HUES48 (cell line): ENCODE measurements around the gene CDT1.
A peak's percentile ranks its signal among the peaks of the same experiment; 100 is the strongest.
"Not testable (repeated sequence)": the region's sequence is repeated elsewhere in the genome, so short reads cannot be mapped to it uniquely, and the experiment has no call there.

Experiments
- H3K27ac ChIP-seq: one replicate; pipeline ENCODE4 v1.7.0; 2013; ENCODE audit warnings: low read depth, low read length, inconsistent platforms
- H3K27me3 ChIP-seq: 2 replicates; pipeline ENCODE4 v1.6.1; 2013; ENCODE audit warnings: mild to moderate bottlenecking, low read length; ENCODE audit not compliant: control insufficient read depth, insufficient read depth
- H3K36me3 ChIP-seq: 2 replicates; pipeline ENCODE4 v1.6.1; 2013; ENCODE audit warnings: low read length; ENCODE audit not compliant: control insufficient read depth, insufficient read depth
- H3K4me1 ChIP-seq: 2 replicates; pipeline ENCODE4 v1.6.1; 2013; ENCODE audit warnings: mild to moderate bottlenecking, low read length; ENCODE audit not compliant: control insufficient read depth, insufficient read depth
- H3K4me3 ChIP-seq: 2 replicates; pipeline ENCODE4 v1.5.1; 2013; ENCODE audit warnings: mild to moderate bottlenecking, low read depth, low read length
- H3K9ac ChIP-seq: 2 replicates; pipeline ENCODE4 v1.6.1; 2013; ENCODE audit warnings: mild to moderate bottlenecking, low read depth, low read length, moderate library complexity
- H3K9me3 ChIP-seq: 2 replicates; pipeline ENCODE4 v1.6.1; 2013; ENCODE audit warnings: low read length; ENCODE audit not compliant: control insufficient read depth, insufficient read depth

The CDT1 gene

GRCh38 chr16:88785106-88785924 is 18.3 kb upstream of the CDT1 start, which contains the start of gene PIEZO1:
Gene PIEZO1 (minus strand): TSS chr16:88785220. CDS start chr16:88784964, 256 bp downstream.
- Histone ChIP-seq H3K9me3 (no peaks in the 10 kb centered on the region), H3K27ac (peak within 1 kb of the TSS; percentile 51), H3K4me1 (peaks cover 6% of the 10 kb centered on the region; the same call in 1 of the 2 replicates), H3K9ac (peak within 1 kb of the TSS; percentile 75), H3K36me3 (no peaks in the 10 kb centered on the region), H3K4me3 (peak within 1 kb of the TSS; percentile 67), H3K27me3 (peaks cover 6% of the 10 kb centered on the region; the same call in 1 of the 2 replicates)

- Histone ChIP-seq H3K27me3 (peaks cover 6% of the 10 kb centered on the region; the same call in 1 of the 2 replicates), H3K9ac (no peak overlapping the region), H3K36me3 (no peaks in the 10 kb centered on the region), H3K4me3 (no peak overlapping the region), H3K27ac (no peak overlapping the region), H3K9me3 (no peaks in the 10 kb centered on the region), H3K4me1 (peaks cover 14% of the 10 kb centered on the region)
Measured at GRCh38 chr16:88787579-88788314, 15.8 kb upstream of the CDT1 start.

GRCh38 chr16:88788749-88789148 is 14.8 kb upstream of the CDT1 start:
- H3K27me3 ChIP-seq, H3K4me3 ChIP-seq, H3K27ac ChIP-seq, H3K9ac ChIP-seq, H3K36me3 ChIP-seq, H3K9me3 ChIP-seq: not testable (repeated sequence)
- peaks cover 13% of the 10 kb centered on the region for H3K4me1 ChIP-seq

- Histone ChIP-seq H3K27ac (no peak overlapping the region), H3K4me1 (peaks cover 13% of the 10 kb centered on the region)
Measured at GRCh38 chr16:88789594-88789993, 14.0 kb upstream of the CDT1 start.

GRCh38 chr16:88790312-88791211 is 13.0 kb upstream of the CDT1 start:
- peak overlapping the region; percentile 40 for H3K27ac ChIP-seq

More at GRCh38 chr16:88789594-88789993, 14.0 kb upstream of the CDT1 start:
- no peaks in the 10 kb centered on the region for H3K36me3 ChIP-seq
- no peak overlapping the region for H3K9ac ChIP-seq
- no peak overlapping the region for H3K4me3 ChIP-seq
- H3K9me3 ChIP-seq: no peaks in the 10 kb centered on the region
- peaks cover 6% of the 10 kb centered on the region; the same call in 1 of the 2 replicates for H3K27me3 ChIP-seq

GRCh38 chr16:88792078-88792550 is 11.5 kb upstream of the CDT1 start:
- H3K27ac ChIP-seq: no peak overlapping the region
- no peak overlapping the region for H3K9ac ChIP-seq

More at GRCh38 chr16:88790312-88791211, 13.0 kb upstream of the CDT1 start:
- Histone ChIP-seq H3K36me3 (no peaks in the 10 kb centered on the region), H3K4me1 (peaks cover 13% of the 10 kb centered on the region), H3K9ac (no peak overlapping the region), H3K4me3 (no peak overlapping the region), H3K9me3 (no peaks in the 10 kb centered on the region), H3K27me3 (peaks cover 3% of the 10 kb centered on the region; the same call in 1 of the 2 replicates)

GRCh38 chr16:88792668-88793250 is 10.8 kb upstream of the CDT1 start:
- no peaks in the 10 kb centered on the region; the same call in 1 of the 2 replicates for H3K27me3 ChIP-seq
- H3K27ac ChIP-seq: no peak overlapping the region
- no peak overlapping the region for H3K9ac ChIP-seq
- peaks cover 13% of the 10 kb centered on the region for H3K4me1 ChIP-seq
- no peaks in the 10 kb centered on the region for H3K36me3 ChIP-seq
- no peaks in the 10 kb centered on the region for H3K9me3 ChIP-seq
- no peak overlapping the region for H3K4me3 ChIP-seq

More at GRCh38 chr16:88792078-88792550, 11.5 kb upstream of the CDT1 start:
- Histone ChIP-seq H3K9me3 (no peaks in the 10 kb centered on the region), H3K27me3 (no peaks in the 10 kb centered on the region; the same call in 1 of the 2 replicates), H3K4me1 (peaks cover 13% of the 10 kb centered on the region), H3K36me3 (no peaks in the 10 kb centered on the region), H3K4me3 (no peak overlapping the region)

- Histone ChIP-seq H3K27me3 (no peaks in the 10 kb centered on the region; the same call in 1 of the 2 replicates), H3K9ac (no peak overlapping the region), H3K4me1 (peaks cover 13% of the 10 kb centered on the region), H3K36me3 (no peaks in the 10 kb centered on the region), H3K27ac (no peak overlapping the region), H3K9me3 (no peaks in the 10 kb centered on the region), H3K4me3 (no peak overlapping the region)
Measured at GRCh38 chr16:88793251-88793954, 10.2 kb upstream of the CDT1 start.

GRCh38 chr16:88796278-88796677 is 7.3 kb upstream of the CDT1 start:
- no peaks in the 10 kb centered on the region for H3K9me3 ChIP-seq
- H3K27me3 ChIP-seq: no peaks in the 10 kb centered on the region; the same call in 1 of the 2 replicates
- no peak overlapping the region for H3K4me3 ChIP-seq
- 0 out of 2 replicates have a peak, but pooled peaks cover 3% of the 10 kb centered on the region for H3K36me3 ChIP-seq
- H3K4me1 ChIP-seq: 0 out of 2 replicates have a peak, but pooled peaks cover 6% of the 10 kb centered on the region
- H3K27ac ChIP-seq: no peak overlapping the region
- no peak overlapping the region for H3K9ac ChIP-seq
